ENCODE results near the gene FXR2.
"Not testable (repeated sequence)": the region's sequence is repeated elsewhere in the genome, so short reads cannot be mapped to it uniquely, and the experiment has no call there.

The FXR2 gene

GRCh38 chr17:7646457-7646856 lies 31.8 kb upstream of the FXR2 start:
- H3K36me3 ChIP-seq (ENCODE audit: insufficient read depth, low read length), result no peaks in the 10 kb centered on the region
- no peaks in the 10 kb centered on the region for H3K79me2 ChIP-seq (ENCODE audit: control insufficient read depth, insufficient read depth, low read length, unreplicated experiment)
- no peak overlapping the region for H3K4me3 ChIP-seq (ENCODE audit: low read depth, low read length)
- H3K27ac ChIP-seq (ENCODE audit: low read depth, low read length), result no peak overlapping the region
- H3K4me1 ChIP-seq (ENCODE audit: control insufficient read depth, insufficient read depth, low read length, unreplicated experiment), result peaks cover 5% of the 10 kb centered on the region
- H2AFZ ChIP-seq (ENCODE audit: low read length, unreplicated experiment), result no peak overlapping the region
- peaks cover 22% of the 10 kb centered on the region for H3K27me3 ChIP-seq (ENCODE audit: insufficient read depth, low read length)

GRCh38 chr17:7644775-7645174 lies 30.1 kb upstream of the FXR2 start:
- Histone ChIP-seq H2AFZ (ENCODE audit: low read length, unreplicated experiment) (no peak overlapping the region), H3K4me3 (ENCODE audit: low read depth, low read length) (no peak overlapping the region), H3K4me1 (ENCODE audit: control insufficient read depth, insufficient read depth, low read length, unreplicated experiment) (no peaks in the 10 kb centered on the region), H3K27me3 (ENCODE audit: insufficient read depth, low read length) (peaks cover 6% of the 10 kb centered on the region; the same call in 1 of the 2 replicates), H3K79me2 (ENCODE audit: control insufficient read depth, insufficient read depth, low read length, unreplicated experiment) (no peaks in the 10 kb centered on the region), H3K36me3 (ENCODE audit: insufficient read depth, low read length) (no peaks in the 10 kb centered on the region), H3K27ac (ENCODE audit: low read depth, low read length) (no peak overlapping the region)

GRCh38 chr17:7641635-7642034 lies 26.9 kb upstream of the FXR2 start:
- H3K36me3 ChIP-seq (ENCODE audit: insufficient read depth, low read length); H3K79me2 ChIP-seq (ENCODE audit: control insufficient read depth, insufficient read depth, low read length, unreplicated experiment); H3K4me1 ChIP-seq (ENCODE audit: control insufficient read depth, insufficient read depth, low read length, unreplicated experiment); H3K27me3 ChIP-seq (ENCODE audit: insufficient read depth, low read length); H3K27ac ChIP-seq (ENCODE audit: low read depth, low read length); H2AFZ ChIP-seq (ENCODE audit: low read length, unreplicated experiment); H3K4me3 ChIP-seq (ENCODE audit: low read depth, low read length): not testable (repeated sequence)

DNA sequence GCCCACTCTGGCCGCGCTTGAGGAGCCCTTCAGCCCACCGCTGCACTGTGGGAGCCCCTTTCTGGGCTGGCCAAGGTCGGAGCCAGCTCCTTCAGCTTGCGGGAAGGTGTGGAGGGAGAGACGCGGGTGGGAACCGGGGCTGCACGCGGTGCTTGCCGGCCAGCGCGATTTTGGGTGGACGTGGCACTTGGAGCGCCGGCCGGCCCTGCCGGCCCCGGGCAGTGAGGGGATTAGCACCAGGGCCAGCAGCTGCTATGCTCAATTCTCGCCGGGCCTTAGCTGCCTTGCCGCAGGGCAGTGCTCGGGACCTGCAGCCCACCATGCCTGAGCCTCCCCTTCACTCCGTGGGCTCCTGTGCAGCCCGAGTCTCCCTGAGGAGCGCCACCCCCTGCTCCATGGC lies 26.1 kb upstream of the FXR2 start:
- H3K4me3 ChIP-seq (ENCODE audit: low read depth, low read length), result no peak overlapping the region
- no peaks in the 10 kb centered on the region for H3K4me1 ChIP-seq (ENCODE audit: control insufficient read depth, insufficient read depth, low read length, unreplicated experiment)
- H3K36me3 ChIP-seq (ENCODE audit: insufficient read depth, low read length), result no peaks in the 10 kb centered on the region
- no peaks in the 10 kb centered on the region for H3K27me3 ChIP-seq (ENCODE audit: insufficient read depth, low read length)
- no peak overlapping the region for H2AFZ ChIP-seq (ENCODE audit: low read length, unreplicated experiment)
- no peaks in the 10 kb centered on the region for H3K79me2 ChIP-seq (ENCODE audit: control insufficient read depth, insufficient read depth, low read length, unreplicated experiment)
- H3K27ac ChIP-seq (ENCODE audit: low read depth, low read length), result no peak overlapping the region

DNA sequence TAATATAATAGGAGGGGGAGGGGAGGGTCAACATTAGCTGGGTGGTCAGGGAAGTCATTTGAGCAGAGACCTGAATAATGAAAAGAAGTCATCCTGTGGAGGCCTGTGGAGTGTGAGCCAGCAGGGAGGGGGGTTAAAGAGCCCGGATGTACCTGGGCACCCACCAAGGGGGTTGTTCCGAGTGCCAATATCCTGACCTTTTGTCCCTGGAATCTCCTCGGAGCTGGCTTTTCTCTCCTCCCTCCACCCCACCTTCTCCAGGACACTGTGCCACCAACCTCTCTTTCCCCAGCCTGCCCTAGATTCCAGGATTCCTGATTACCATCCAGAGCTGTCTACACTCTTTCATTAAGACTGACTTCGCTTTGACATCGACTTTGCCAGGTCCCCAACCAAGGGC lies 21.5 kb upstream of the FXR2 start:
- Histone ChIP-seq H3K4me1 (ENCODE audit: control insufficient read depth, insufficient read depth, low read length, unreplicated experiment) (no peaks in the 10 kb centered on the region), H3K27ac (ENCODE audit: low read depth, low read length) (no peak overlapping the region), H2AFZ (ENCODE audit: low read length, unreplicated experiment) (no peak overlapping the region)

DNA sequence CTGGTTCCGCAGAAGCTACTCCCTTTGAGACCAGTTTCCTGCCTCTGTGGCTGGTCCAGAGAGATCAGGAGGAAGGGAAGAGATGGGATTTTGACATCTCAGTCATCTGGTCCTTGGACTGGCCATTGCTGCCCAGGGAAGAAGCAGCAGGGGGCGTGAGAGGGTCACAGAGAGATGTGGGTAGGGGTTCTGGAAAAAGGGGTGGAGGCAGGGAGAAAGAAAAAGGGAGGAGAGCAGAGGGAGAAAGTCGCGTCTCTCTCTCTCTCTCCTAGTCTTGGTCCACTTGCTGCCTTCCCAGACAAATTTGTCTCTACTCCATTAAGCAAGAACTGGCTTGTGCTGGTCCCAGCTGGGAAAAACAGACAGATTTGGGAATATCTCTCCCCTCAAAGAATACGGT lies 19.7 kb upstream of the FXR2 start:
- no peaks in the 10 kb centered on the region for H3K36me3 ChIP-seq (ENCODE audit: insufficient read depth, low read length)
- no peak overlapping the region for H3K4me3 ChIP-seq (ENCODE audit: low read depth, low read length)
- no peaks in the 10 kb centered on the region for H3K4me1 ChIP-seq (ENCODE audit: control insufficient read depth, insufficient read depth, low read length, unreplicated experiment)
- no peaks in the 10 kb centered on the region for H3K79me2 ChIP-seq (ENCODE audit: control insufficient read depth, insufficient read depth, low read length, unreplicated experiment)
- no peaks in the 10 kb centered on the region for H3K27me3 ChIP-seq (ENCODE audit: insufficient read depth, low read length)
- peak overlapping the region; percentile 77 for H2AFZ ChIP-seq (ENCODE audit: low read length, unreplicated experiment)
- no peak overlapping the region for H3K27ac ChIP-seq (ENCODE audit: low read depth, low read length)

More for the DNA sequence above, 21.5 kb upstream of the FXR2 start:
- no peaks in the 10 kb centered on the region for H3K79me2 ChIP-seq (ENCODE audit: control insufficient read depth, insufficient read depth, low read length, unreplicated experiment)
- H3K27me3 ChIP-seq (ENCODE audit: insufficient read depth, low read length), result no peaks in the 10 kb centered on the region
- no peaks in the 10 kb centered on the region for H3K36me3 ChIP-seq (ENCODE audit: insufficient read depth, low read length)
- H3K4me3 ChIP-seq (ENCODE audit: low read depth, low read length), result no peak overlapping the region

- no peaks in the 10 kb centered on the region for H3K79me2 ChIP-seq (ENCODE audit: control insufficient read depth, insufficient read depth, low read length, unreplicated experiment)
- no peak overlapping the region for H3K27ac ChIP-seq (ENCODE audit: low read depth, low read length)
- peak overlapping the region; percentile 36 for H2AFZ ChIP-seq (ENCODE audit: low read length, unreplicated experiment)
- no peaks in the 10 kb centered on the region for H3K27me3 ChIP-seq (ENCODE audit: insufficient read depth, low read length)
- H3K4me1 ChIP-seq (ENCODE audit: control insufficient read depth, insufficient read depth, low read length, unreplicated experiment), result no peaks in the 10 kb centered on the region
- no peaks in the 10 kb centered on the region for H3K36me3 ChIP-seq (ENCODE audit: insufficient read depth, low read length)
- H3K4me3 ChIP-seq (ENCODE audit: low read depth, low read length), result no peak overlapping the region
Measured at GRCh38 chr17:7633093-7633492, 18.4 kb upstream of the FXR2 start.

DNA sequence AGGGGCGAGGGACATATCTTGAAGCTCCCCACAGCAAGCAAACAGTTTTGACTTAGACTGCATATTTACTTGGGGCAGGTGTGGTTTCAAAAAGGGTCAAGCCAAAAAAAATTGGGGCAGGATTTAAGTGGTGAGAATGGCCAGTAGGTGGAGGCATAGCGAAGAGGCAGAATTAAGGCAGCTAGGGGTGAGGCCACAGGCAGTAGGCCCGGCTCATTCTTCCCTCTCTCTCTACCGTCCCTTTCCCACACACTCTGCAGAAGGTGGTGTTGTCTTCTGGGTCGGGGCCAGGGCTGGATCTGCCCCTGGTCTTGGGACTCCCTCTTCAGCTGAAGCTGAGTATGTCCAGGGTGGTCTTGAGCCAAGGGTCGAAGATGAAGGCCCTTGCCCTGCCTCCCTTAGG lies 17.8 kb upstream of the FXR2 start:
- H2AFZ ChIP-seq (ENCODE audit: low read length, unreplicated experiment), result peak overlapping the region; percentile 36

GRCh38 chr17:7631398-7632380 lies 17.0 kb upstream of the FXR2 start:
- Histone ChIP-seq H2AFZ (ENCODE audit: low read length, unreplicated experiment) (no peak overlapping the region), H3K27ac (ENCODE audit: low read depth, low read length) (no peak overlapping the region), H3K36me3 (ENCODE audit: insufficient read depth, low read length) (no peaks in the 10 kb centered on the region), H3K27me3 (ENCODE audit: insufficient read depth, low read length) (no peaks in the 10 kb centered on the region), H3K79me2 (ENCODE audit: control insufficient read depth, insufficient read depth, low read length, unreplicated experiment) (peaks cover 6% of the 10 kb centered on the region), H3K4me3 (ENCODE audit: low read depth, low read length) (no peak overlapping the region), H3K4me1 (ENCODE audit: control insufficient read depth, insufficient read depth, low read length, unreplicated experiment) (no peaks in the 10 kb centered on the region)

More for the DNA sequence above, 17.8 kb upstream of the FXR2 start:
- Histone ChIP-seq H3K27me3 (ENCODE audit: insufficient read depth, low read length) (no peaks in the 10 kb centered on the region), H3K79me2 (ENCODE audit: control insufficient read depth, insufficient read depth, low read length, unreplicated experiment) (peaks cover under 1% of the 10 kb centered on the region), H3K4me3 (ENCODE audit: low read depth, low read length) (no peak overlapping the region), H3K36me3 (ENCODE audit: insufficient read depth, low read length) (no peaks in the 10 kb centered on the region), H3K4me1 (ENCODE audit: control insufficient read depth, insufficient read depth, low read length, unreplicated experiment) (no peaks in the 10 kb centered on the region), H3K27ac (ENCODE audit: low read depth, low read length) (no peak overlapping the region)

- H3K27me3 ChIP-seq (ENCODE audit: insufficient read depth, low read length), result no peaks in the 10 kb centered on the region
- H3K4me1 ChIP-seq (ENCODE audit: control insufficient read depth, insufficient read depth, low read length, unreplicated experiment), result no peaks in the 10 kb centered on the region
- peaks cover 9% of the 10 kb centered on the region for H3K79me2 ChIP-seq (ENCODE audit: control insufficient read depth, insufficient read depth, low read length, unreplicated experiment)
- no peak within 1 kb of the TSS for H3K4me3 ChIP-seq (ENCODE audit: low read depth, low read length)
- H3K27ac ChIP-seq (ENCODE audit: low read depth, low read length), result no peak within 1 kb of the TSS
- no peak within 1 kb of the TSS for H2AFZ ChIP-seq (ENCODE audit: low read length, unreplicated experiment)
- H3K36me3 ChIP-seq (ENCODE audit: insufficient read depth, low read length), result no peaks in the 10 kb centered on the region
Measured at GRCh38 chr17:7629939-7630571, 15.4 kb upstream of the FXR2 start, which contains the start of gene SHBG. Gene SHBG, plus strand, starts transcription at chr17:7630135. Its CDS starts 38 bp downstream, at chr17:7630173.
